PC-3 (cell line): ENCODE results near the gene AP4E1. TPM values are rescaled to one million over a fixed set of nuclear protein-coding genes. Genes with fewer than 3 reads are reported as not detected.

Experiments
- ATAC-seq: fragments of 200-7000 bp; cut with Tn5 transposase; 2 replicates; pipeline ENCODE4 v1.9.1; 2020; ENCODE audit warnings: mild to moderate bottlenecking, moderate library complexity
- BruUV-seq: library from RNA; stranded (reverse); fragments of 400-500 nt; replicated peaks from 2 replicates; lab custom pipeline; 2021; lab: Mats Ljungman, UMichigan
- CTCF ChIA-PET: fragments of 300-600 bp; sonication (Branson Sonifier 250); formaldehyde crosslinking; loops from one replicate; lab custom pipeline; 2022; ENCODE audit warnings: antibody characterized with exemption; lab: Charles Lee
- POLR2A ChIA-PET: fragments of 300-600 bp; sonication (Branson Sonifier 250); formaldehyde crosslinking; loops from one replicate; lab custom pipeline; 2022; ENCODE audit warnings: antibody characterized with exemption; ENCODE audit not compliant: unreplicated experiment; lab: Charles Lee
- DNase-seq: peaks from one replicate; pipeline ENCODE4 v3.0.0-alpha.2; 2015
- H2AFZ ChIP-seq: fragments of 300-600 bp; sonication (generic); 2 replicates; pipeline ENCODE4 v1.6.0; 2016; ENCODE audit warnings: antibody characterized with exemption, low read length
- H3F3A ChIP-seq: fragments of 300-600 bp; sonication (generic); one replicate; pipeline ENCODE4 v1.6.0; 2017; ENCODE audit warnings: antibody characterized with exemption, low read length, control low read depth, mild to moderate bottlenecking; ENCODE audit not compliant: unreplicated experiment
- H3K27ac ChIP-seq: fragments of 300-600 bp; sonication (generic); 2 replicates; pipeline ENCODE4 v1.5.1; 2016; ENCODE audit warnings: mild to moderate bottlenecking, low read length
- H3K27me3 ChIP-seq: fragments of 300-600 bp; sonication (generic); 2 replicates; pipeline ENCODE4 v1.6.1; 2016; ENCODE audit warnings: low read length, mixed read lengths
- H3K36me3 ChIP-seq: fragments of 300-600 bp; sonication (generic); 2 replicates; pipeline ENCODE4 v1.6.1; 2016; ENCODE audit warnings: low read depth, mixed run types, low read length, mixed read lengths
- H3K4me1 ChIP-seq: fragments of 300-600 bp; sonication (generic); 2 replicates; pipeline ENCODE4 v1.5.1; 2016; ENCODE audit warnings: low read length; ENCODE audit not compliant: insufficient read depth
- H3K4me2 ChIP-seq: fragments of 300-600 bp; sonication (generic); 2 replicates; pipeline ENCODE4 v1.6.0; 2016; ENCODE audit warnings: low read length
- H3K4me3 ChIP-seq: fragments of 300-600 bp; sonication (generic); 2 replicates; pipeline ENCODE4 v1.5.1; 2016; ENCODE audit warnings: mild to moderate bottlenecking, low read length, mixed read lengths
- H3K79me2 ChIP-seq: fragments of 300-600 bp; sonication (generic); 2 replicates; pipeline ENCODE4 v1.6.1; 2017; ENCODE audit warnings: low read length, mixed read lengths
- H3K9ac ChIP-seq: fragments of 300-600 bp; sonication (generic); 2 replicates; pipeline ENCODE4 v1.6.0; 2016; ENCODE audit warnings: mild to moderate bottlenecking, low read length
- H3K9me2 ChIP-seq: fragments of 300-600 bp; sonication (generic); replicated peaks from 2 replicates; pipeline ENCODE4 v1.6.1; 2016; ENCODE audit warnings: mixed run types, low read length, mixed read lengths
- H3K9me3 ChIP-seq: fragments of 300-600 bp; sonication (generic); 2 replicates; pipeline ENCODE4 v1.6.1; 2016; ENCODE audit warnings: low read length, mixed read lengths
- H4K20me1 ChIP-seq: fragments of 300-600 bp; sonication (generic); 2 replicates; pipeline ENCODE4 v1.6.1; 2016; ENCODE audit warnings: low read length, mixed read lengths
- CTCF ChIP-seq: fragments of 300-600 bp; sonication (generic); conservative IDR thresholded peaks from 2 replicates; pipeline ENCODE4 v1.5.1; 2017; ENCODE audit warnings: antibody characterized with exemption, low read depth, mild to moderate bottlenecking, low read length
- EZH2 ChIP-seq: fragments of 300-600 bp; sonication (generic); IDR thresholded peaks from one replicate; pipeline ENCODE4 v1.6.1; 2017; ENCODE audit warnings: antibody characterized with exemption, mild to moderate bottlenecking, low read length; ENCODE audit not compliant: unreplicated experiment
- EZH2phosphoT487 ChIP-seq: fragments of 300-600 bp; sonication (generic); IDR thresholded peaks from 2 replicates; pipeline ENCODE4 v1.6.1; 2018; ENCODE audit warnings: mild to moderate bottlenecking, antibody characterized with exemption, low read length, borderline replicate concordance
- intact Hi-C: fragments of 100-400 bp; cut with micrococcal nuclease; formaldehyde crosslinking; loops from 2 replicates; pipeline ENCODE4 v1.9.0; 2023
- total RNA-seq: library from RNA; depleted of rRNA; stranded (reverse); fragments of >200 nt; gene quantifications from 2 replicates; pipeline ENCODE4 v1.2.3, GENCODE V29; 2014

The AP4E1 gene
- total RNA-seq, 1 experiment from 2014 or later, result 6.0 TPM

- TF ChIP-seq EZH2, result no peak
- TF ChIP-seq EZH2phosphoT487, result no peak
- no peak for TF ChIP-seq CTCF
- Histone ChIP-seq H3K9ac (no peak overlapping the region), H2AFZ (no peak overlapping the region), H3K27me3 (no peaks in the 10 kb centered on the region), H3F3A (no peaks in the 10 kb centered on the region), H3K79me2 (no peaks in the 10 kb centered on the region), H3K9me3 (no peaks in the 10 kb centered on the region), H3K4me2 (no peak overlapping the region), H3K4me3 (no peak overlapping the region), H3K27ac (no peak overlapping the region), H3K36me3 (peaks cover 6% of the 10 kb centered on the region; the same call in 1 of the 2 replicates), H3K4me1 (no peaks in the 10 kb centered on the region), H4K20me1 (no peaks in the 10 kb centered on the region), H3K9me2 (no peaks in the 10 kb centered on the region)
- ChIA-PET POLR2A (no interaction called here), CTCF (no interaction called here)
- no TSS peak for BruUV-seq
- intact Hi-C loops, result no loop called here
- ATAC-seq, result no peak
- DNase-seq, result no peak
These were observed 24.9 kb downstream of the AP4E1 start for GRCh38 chr15:50933341-50933740.

- no peaks in the 10 kb centered on the region for H3K9me2 ChIP-seq
- no peaks in the 10 kb centered on the region for H3K79me2 ChIP-seq
- no peaks in the 10 kb centered on the region for H4K20me1 ChIP-seq
- no peak overlapping the region for H3K4me3 ChIP-seq
- no peaks in the 10 kb centered on the region for H3K9me3 ChIP-seq
- no peak overlapping the region for H3K27ac ChIP-seq
- H3K4me1 ChIP-seq, result peaks cover 13% of the 10 kb centered on the region
- no peak for ATAC-seq
- H3K9ac ChIP-seq, result no peak overlapping the region
- no peak for TF ChIP-seq EZH2
- TF ChIP-seq EZH2phosphoT487, result no peak
- no peak for TF ChIP-seq CTCF
- intact Hi-C loops, result no loop called here
- no peak overlapping the region for H3K4me2 ChIP-seq
- ChIA-PET CTCF (no interaction called here), POLR2A (no interaction called here)
- no peaks in the 10 kb centered on the region for H3F3A ChIP-seq
- no peaks in the 10 kb centered on the region for H3K27me3 ChIP-seq
- H2AFZ ChIP-seq, result no peak overlapping the region
- H3K36me3 ChIP-seq, result 0 out of 2 replicates have a peak, but pooled peaks cover 2% of the 10 kb centered on the region
- BruUV-seq, result no TSS peak
- DNase-seq, result no peak
These were observed 30.0 kb downstream of the AP4E1 start for GRCh38 chr15:50938525-50938924.

- peaks cover 2% of the 10 kb centered on the region; the same call in 1 of the 2 replicates for H3K36me3 ChIP-seq
- intact Hi-C loops, result no loop called here
- no peaks in the 10 kb centered on the region for H3F3A ChIP-seq
- POLR2A ChIA-PET, result no interaction called here
- no peak overlapping the region for H3K4me3 ChIP-seq
- H4K20me1 ChIP-seq, result no peaks in the 10 kb centered on the region
- no TSS peak for BruUV-seq
- H2AFZ ChIP-seq, result no peak overlapping the region
- H3K9me2 ChIP-seq, result no peaks in the 10 kb centered on the region
- ATAC-seq (peak; percentile 88), DNase-seq (peak; percentile 55)
- H3K9me3 ChIP-seq, result no peaks in the 10 kb centered on the region
- peak overlapping the region; percentile 18; the same call in 1 of the 2 replicates for H3K27ac ChIP-seq
- peaks cover 13% of the 10 kb centered on the region for H3K4me1 ChIP-seq
- no peak overlapping the region for H3K9ac ChIP-seq
- H3K4me2 ChIP-seq, result peak overlapping the region; percentile 17
- CTCF ChIA-PET, result interaction anchor here (0.7 kb wide), 2 partner anchors 32 to 141 kb away, joined by 4 read pairs; no protein-coding TSS in a partner anchor
- TF ChIP-seq CTCF (no peak), EZH2phosphoT487 (no peak), EZH2 (no peak)
- no peaks in the 10 kb centered on the region for H3K27me3 ChIP-seq
- H3K79me2 ChIP-seq, result no peaks in the 10 kb centered on the region
These were observed 31.4 kb downstream of the AP4E1 start for GRCh38 chr15:50939911-50940310.
